ENCODE measurements around the gene CADM2.
A peak's percentile ranks its signal among the peaks of the same experiment; 100 is the strongest.

CADM2 gene

GRCh38 chr3:85304360-85304964 lies 345.7 kb downstream of the CADM2 start:
- TF ChIP-seq CTCF (IDR thresholded peaks at IDR 0.05), result peak; percentile 65

- no peak for TF ChIP-seq CTCF (IDR thresholded peaks at IDR 0.05)
Measured at GRCh38 chr3:85312331-85312730, 353.5 kb downstream of the CADM2 start.

GRCh38 chr3:85313380-85313779 lies 354.6 kb downstream of the CADM2 start:
- no peak for TF ChIP-seq CTCF (IDR thresholded peaks at IDR 0.05)

GRCh38 chr3:85316252-85316651 lies 357.5 kb downstream of the CADM2 start:
- TF ChIP-seq CTCF (IDR thresholded peaks at IDR 0.05), result no peak

GRCh38 chr3:85321892-85322291 lies 363.1 kb downstream of the CADM2 start:
- no peak for TF ChIP-seq CTCF (IDR thresholded peaks at IDR 0.05)

GRCh38 chr3:85330071-85330470 lies 371.3 kb downstream of the CADM2 start:
- no peak for TF ChIP-seq CTCF (IDR thresholded peaks at IDR 0.05)

GRCh38 chr3:85337895-85338294 lies 379.1 kb downstream of the CADM2 start:
- no peak for TF ChIP-seq CTCF (IDR thresholded peaks at IDR 0.05)

GRCh38 chr3:85342915-85343314 lies 384.1 kb downstream of the CADM2 start:
- peak; percentile 77 for TF ChIP-seq CTCF (IDR thresholded peaks at IDR 0.05)

Data from LNCAP (cell line).